ENCODE measurements around the gene ARHGAP27. TPM values are rescaled to one million over a fixed set of nuclear protein-coding genes. Genes with fewer than 3 reads are reported as not detected.

ARHGAP27 gene
- total and polyA plus RNA-seq, 2 of the 13 experiments (the other 11 are each of a cell fraction or from before 2014, with no cell fraction given): 15.5 to 18.9 TPM

- TF ChIP-seq ZNF484 (CRISPR knock-in tag; IDR thresholded peaks at IDR 0.05; ENCODE audit: borderline replicate concordance, low read depth) (no peak), ZNF230 (CRISPR knock-in tag; IDR thresholded peaks at IDR 0.05) (peak; percentile 45; the same call in 1 of the 2 replicates), AKNA (CRISPR knock-in tag; IDR thresholded peaks at IDR 0.05; ENCODE audit: borderline replicate concordance) (no peak), ZNF780A (CRISPR knock-in tag; IDR thresholded peaks at IDR 0.05) (no peak), ZBTB3 (CRISPR knock-in tag; IDR thresholded peaks at IDR 0.05; ENCODE audit: borderline replicate concordance, low read depth) (no peak), ZC3H13 (CRISPR knock-in tag; IDR thresholded peaks at IDR 0.05) (no peak), NFKB2 (CRISPR knock-in tag; IDR thresholded peaks at IDR 0.05; ENCODE audit: borderline replicate concordance) (peak; percentile 17; the same call in 1 of the 2 replicates), HHEX (CRISPR knock-in tag; IDR thresholded peaks at IDR 0.05) (no peak), ZNF432 (CRISPR knock-in tag; IDR thresholded peaks at IDR 0.05; ENCODE audit: borderline replicate concordance) (no peak), SRSF4 (IDR thresholded peaks at IDR 0.05; ENCODE audit: low read depth, low read length, poor library complexity, severe bottlenecking) (no peak), ZNF335 (CRISPR knock-in tag; IDR thresholded peaks at IDR 0.05) (0 out of 2 replicates have a peak, but pooled peaks have one; percentile 55), ZNF331 (CRISPR knock-in tag; IDR thresholded peaks at IDR 0.05) (no peak), IRF1 (CRISPR knock-in tag; IDR thresholded peaks at IDR 0.05; ENCODE audit: low read depth) (no peak), KDM5A (IDR thresholded peaks at IDR 0.05; ENCODE audit: borderline replicate concordance, low read length) (peak; percentile 61; the same call in 1 of the 2 replicates), HNRNPUL1 (IDR thresholded peaks at IDR 0.05; ENCODE audit: low read depth, low read length) (no peak), SSRP1 (CRISPR knock-in tag; IDR thresholded peaks at IDR 0.05) (0 out of 2 replicates have a peak, but pooled peaks have one; percentile 59), CENPX (CRISPR knock-in tag; IDR thresholded peaks at IDR 0.05) (no peak), CENPBD1 (CRISPR knock-in tag; IDR thresholded peaks at IDR 0.05; ENCODE audit: borderline replicate concordance, low read depth) (no peak), HES4 (CRISPR knock-in tag; IDR thresholded peaks at IDR 0.05; ENCODE audit: borderline replicate concordance) (no peak; the same call in 1 of the 2 replicates), SIN3B (IDR thresholded peaks at IDR 0.05; ENCODE audit: low read length) (peak; percentile 31; the same call in 1 of the 2 replicates), CTCF (CRISPR knock-in tag; IDR thresholded peaks at IDR 0.05) (peak; percentile 94)
These were observed 7.3 kb downstream of the ARHGAP27 start (continued) for GRCh38 chr17:45425125-45425983.

All from HepG2 (cell line).